ENCODE measurements around the gene GATM.

GATM gene

GRCh38 chr15:45378149-45378912, at the start of gene GATM:
Gene GATM (minus strand): TSS chr15:45378544. CDS start chr15:45378453, 91 bp downstream.
- ChIA-PET POLR2A (no interaction called here), CTCF (no interaction called here)
- TF ChIP-seq HDGF (IDR thresholded peaks at IDR 0.05; ENCODE audit: borderline replicate concordance) (no peak), L3MBTL2 (conservative IDR thresholded peaks at IDR 0.05) (no peak), FOXM1 (IDR thresholded peaks at IDR 0.05; ENCODE audit: borderline replicate concordance) (no peak), PKNOX1 (IDR thresholded peaks at IDR 0.05) (no peak), SP1 (IDR thresholded peaks at IDR 0.05) (no peak), NFRKB (IDR thresholded peaks at IDR 0.05) (no peak), FOXA1 (IDR thresholded peaks at IDR 0.05) (no peak), BHLHE40 (IDR thresholded peaks at IDR 0.05; ENCODE audit: borderline replicate concordance) (no peak), ZNF384 (IDR thresholded peaks at IDR 0.05) (no peak), ARNT (IDR thresholded peaks at IDR 0.05) (no peak), SUZ12 (IDR thresholded peaks at IDR 0.05) (no peak), CTBP1 (IDR thresholded peaks at IDR 0.05; ENCODE audit: borderline replicate concordance) (no peak), FOXK2 (IDR thresholded peaks at IDR 0.05) (no peak), ELF4 (IDR thresholded peaks at IDR 0.05) (no peak), LEF1 (IDR thresholded peaks at IDR 0.05; ENCODE audit: borderline replicate concordance) (no peak), TARDBP (IDR thresholded peaks at IDR 0.05) (no peak)
- no peak for DNase-seq (ENCODE audit: extremely low spot score)

GRCh38 chr15:45427085-45427484, 48.7 kb upstream of the GATM start:
- no peak for DNase-seq (ENCODE audit: extremely low spot score)
- TF ChIP-seq FOXK2 (IDR thresholded peaks at IDR 0.05) (no peak), LEF1 (IDR thresholded peaks at IDR 0.05; ENCODE audit: borderline replicate concordance) (no peak), NFRKB (IDR thresholded peaks at IDR 0.05) (no peak), CTBP1 (IDR thresholded peaks at IDR 0.05; ENCODE audit: borderline replicate concordance) (no peak), FOXA1 (IDR thresholded peaks at IDR 0.05) (no peak), L3MBTL2 (conservative IDR thresholded peaks at IDR 0.05) (no peak), PKNOX1 (IDR thresholded peaks at IDR 0.05) (no peak)
- ChIA-PET POLR2A (no interaction called here), CTCF (interaction anchor here (0.8 kb wide), 1 partner anchor 263 kb away, joined by 5 read pairs; no protein-coding TSS in a partner anchor)

- CTCF ChIA-PET, result no interaction called here
- POLR2A ChIA-PET, result no interaction called here
- TF ChIP-seq ARNT (IDR thresholded peaks at IDR 0.05), result no peak
- TF ChIP-seq PKNOX1 (IDR thresholded peaks at IDR 0.05), result no peak
- TF ChIP-seq ZNF384 (IDR thresholded peaks at IDR 0.05), result no peak
- no peak for TF ChIP-seq SUZ12 (IDR thresholded peaks at IDR 0.05)
- no peak for TF ChIP-seq NFRKB (IDR thresholded peaks at IDR 0.05)
- no peak for DNase-seq (ENCODE audit: extremely low spot score)
Observed at GRCh38 chr15:45425135-45425534, 46.8 kb upstream of the GATM start.

GRCh38 chr15:45424429-45424828, 46.1 kb upstream of the GATM start:
- ChIA-PET CTCF (interaction anchor here (0.6 kb wide), 1 partner anchor 33 kb away, joined by 3 read pairs; no protein-coding TSS in a partner anchor), POLR2A (no interaction called here)
- TF ChIP-seq FOXA1 (IDR thresholded peaks at IDR 0.05) (no peak), SUZ12 (IDR thresholded peaks at IDR 0.05) (no peak), FOXM1 (IDR thresholded peaks at IDR 0.05; ENCODE audit: borderline replicate concordance) (no peak), CTBP1 (IDR thresholded peaks at IDR 0.05; ENCODE audit: borderline replicate concordance) (no peak), FOXK2 (IDR thresholded peaks at IDR 0.05) (no peak), PKNOX1 (IDR thresholded peaks at IDR 0.05) (no peak), NFRKB (IDR thresholded peaks at IDR 0.05) (no peak)
- no peak for DNase-seq (ENCODE audit: extremely low spot score)

- CTCF ChIA-PET, result no interaction called here
- no peak for DNase-seq (ENCODE audit: extremely low spot score)
- TF ChIP-seq SP1 (IDR thresholded peaks at IDR 0.05), result no peak
- TF ChIP-seq FOXK2 (IDR thresholded peaks at IDR 0.05), result no peak
- no peak for TF ChIP-seq TARDBP (IDR thresholded peaks at IDR 0.05)
- no peak for TF ChIP-seq FOXA1 (IDR thresholded peaks at IDR 0.05)
- TF ChIP-seq HDGF (IDR thresholded peaks at IDR 0.05; ENCODE audit: borderline replicate concordance), result no peak
- no peak for TF ChIP-seq PKNOX1 (IDR thresholded peaks at IDR 0.05)
- no peak for TF ChIP-seq CTBP1 (IDR thresholded peaks at IDR 0.05; ENCODE audit: borderline replicate concordance)
- no peak for TF ChIP-seq LEF1 (IDR thresholded peaks at IDR 0.05; ENCODE audit: borderline replicate concordance)
- TF ChIP-seq ELF4 (IDR thresholded peaks at IDR 0.05), result no peak
- POLR2A ChIA-PET, result interaction anchor here (1.0 to 1.3 kb wide), 2 partner anchors 13 to 15 kb away, joined by 3 read pairs; a partner anchor contains a TSS
Observed at GRCh38 chr15:45417303-45417950, 39.1 kb upstream of the GATM start.

Measured in HEK293T (cell line).